H9 (cell line): ENCODE data around the gene TMPRSS5. TPM values are rescaled to one million over a fixed set of nuclear protein-coding genes. Genes with fewer than 3 reads are reported as not detected.

Experiments used
- DNase-seq: peaks from one replicate; pipeline ENCODE4 v3.0.0-alpha.2; 2017
- H2AFZ ChIP-seq: one replicate; pipeline ENCODE4 v1.6.1; 2013; ENCODE audit warnings: mild to moderate bottlenecking, low read length, control low read depth, moderate library complexity
- H2AK5ac ChIP-seq: 2 replicates; pipeline ENCODE4 v1.6.1; 2013; ENCODE audit warnings: low read length, control low read depth, mixed read lengths; ENCODE audit not compliant: insufficient read length
- H2BK120ac ChIP-seq: one replicate; pipeline ENCODE4 v1.6.1; 2013; ENCODE audit warnings: low read depth, mild to moderate bottlenecking, low read length, control low read depth, inconsistent platforms; ENCODE audit not compliant: poor library complexity, severe bottlenecking
- H2BK12ac ChIP-seq: 2 replicates; pipeline ENCODE4 v1.6.1; 2013; ENCODE audit warnings: low read length, control low read depth, mixed read lengths, low read depth; ENCODE audit not compliant: insufficient read length
- H2BK15ac ChIP-seq: 2 replicates; pipeline ENCODE4 v1.6.1; 2013; ENCODE audit warnings: low read depth, low read length, control low read depth
- H2BK20ac ChIP-seq: one replicate; pipeline ENCODE4 v1.6.1; 2013; ENCODE audit warnings: low read depth, mild to moderate bottlenecking, low read length, control low read depth, inconsistent platforms; ENCODE audit not compliant: poor library complexity, severe bottlenecking
- H2BK5ac ChIP-seq: 2 replicates; pipeline ENCODE4 v1.6.1; 2013; ENCODE audit warnings: low read length, control low read depth, mixed read lengths; ENCODE audit not compliant: insufficient read length
- H3K14ac ChIP-seq: 2 replicates; pipeline ENCODE4 v1.6.1; 2013; ENCODE audit warnings: low read length, control low read depth; ENCODE audit not compliant: insufficient read depth
- H3K18ac ChIP-seq: 2 replicates; pipeline ENCODE4 v1.6.1; 2013; ENCODE audit warnings: low read depth, mild to moderate bottlenecking, mixed read lengths, low read length, control low read depth; ENCODE audit not compliant: insufficient read length
- H3K23ac ChIP-seq: 2 replicates; pipeline ENCODE4 v1.6.1; 2013; ENCODE audit warnings: low read length, control low read depth, mixed read lengths, low read depth; ENCODE audit not compliant: insufficient read length
- H3K23me2 ChIP-seq: 2 replicates; pipeline ENCODE4 v1.6.1; 2013; ENCODE audit warnings: low read depth, mild to moderate bottlenecking, mixed read lengths, low read length, control low read depth; ENCODE audit not compliant: insufficient read length, poor library complexity, severe bottlenecking
- H3K27ac ChIP-seq: 2 replicates; pipeline ENCODE4 v1.5.1; 2013; ENCODE audit warnings: low read length, control low read depth, mixed read lengths, low read depth; ENCODE audit not compliant: insufficient read length
- H3K27me3 ChIP-seq: 2 replicates; pipeline ENCODE4 v1.6.1; 2013; ENCODE audit warnings: low read length, control low read depth, inconsistent platforms; ENCODE audit not compliant: insufficient read depth
- H3K4ac ChIP-seq: 2 replicates; pipeline ENCODE4 v1.6.1; 2013; ENCODE audit warnings: low read depth, mild to moderate bottlenecking, control low read depth, inconsistent platforms, low read length, moderate library complexity
- H3K4me1 ChIP-seq: 2 replicates; pipeline ENCODE4 v1.6.1; 2013; ENCODE audit warnings: low read length, control low read depth, inconsistent platforms; ENCODE audit not compliant: insufficient read depth
- H3K4me2 ChIP-seq: 2 replicates; pipeline ENCODE4 v1.6.1; 2013; ENCODE audit warnings: low read length, control low read depth, mixed read lengths; ENCODE audit not compliant: insufficient read length, insufficient read depth
- H3K56ac ChIP-seq: 2 replicates; pipeline ENCODE4 v1.6.1; 2013; ENCODE audit warnings: low read depth, mild to moderate bottlenecking, mixed read lengths, low read length, control low read depth; ENCODE audit not compliant: insufficient read length
- H3K79me1 ChIP-seq: 2 replicates; pipeline ENCODE4 v1.6.1; 2013; ENCODE audit warnings: low read depth, mild to moderate bottlenecking, moderate library complexity, low read length, control low read depth, inconsistent platforms; ENCODE audit not compliant: insufficient read depth, poor library complexity, severe bottlenecking
- H3K79me2 ChIP-seq: 2 replicates; pipeline ENCODE4 v1.6.1; 2013; ENCODE audit warnings: low read length, control low read depth, inconsistent platforms; ENCODE audit not compliant: insufficient read depth
- H3K9ac ChIP-seq: 2 replicates; pipeline ENCODE4 v1.6.1; 2013; ENCODE audit warnings: low read length, control low read depth, mixed read lengths; ENCODE audit not compliant: insufficient read length; ENCODE audit errors: extremely low read depth
- H3K9me3 ChIP-seq: one replicate; pipeline ENCODE4 v1.6.1; 2013; ENCODE audit warnings: low read depth, low read length, inconsistent platforms; ENCODE audit not compliant: control insufficient read depth
- H3T11ph ChIP-seq: one replicate; pipeline ENCODE4 v1.6.1; 2013; ENCODE audit warnings: mild to moderate bottlenecking, low read length, control low read depth, inconsistent platforms
- H4K20me1 ChIP-seq: one replicate; pipeline ENCODE4 v1.6.1; 2013; ENCODE audit not compliant: control insufficient read depth, insufficient read length, insufficient read depth
- H4K5ac ChIP-seq: 2 replicates; pipeline ENCODE4 v1.6.1; 2013; ENCODE audit warnings: low read depth, mild to moderate bottlenecking, mixed read lengths, low read length, control low read depth; ENCODE audit not compliant: insufficient read length
- H4K8ac ChIP-seq: replicated peaks from 2 replicates; pipeline ENCODE4 v1.6.1; 2013; ENCODE audit warnings: low read length, control low read depth, mixed read lengths, low read depth; ENCODE audit not compliant: insufficient read length
- H4K91ac ChIP-seq: 2 replicates; pipeline ENCODE4 v1.6.1; 2013; ENCODE audit warnings: low read depth, mild to moderate bottlenecking, moderate library complexity, mixed read lengths, low read length, control low read depth; ENCODE audit not compliant: insufficient read length
- H3K27ac Mint-ChIP-seq, 3 experiments: 2 replicates in 2 of 3; 3 replicates in 1 of 3; pipeline ENCODE4 v1.8.0; 2020 to 2021; ENCODE audit warnings: mixed read lengths in 3 of 3, mild to moderate bottlenecking in 1 of 3, moderate library complexity in 1 of 3
- H3K27me3 Mint-ChIP-seq: 2 replicates; pipeline ENCODE4 v1.8.0; 2021; ENCODE audit warnings: low read depth, mild to moderate bottlenecking, moderate library complexity, mixed read lengths
- H3K36me3 Mint-ChIP-seq, 3 experiments: 2 replicates in 2 of 3; 3 replicates in 1 of 3; pipeline ENCODE4 v1.8.0; 2020 to 2021; ENCODE audit warnings: low read depth in 3 of 3, mixed read lengths in 3 of 3; ENCODE audit not compliant: insufficient read depth in 1 of 3
- H3K4me1 Mint-ChIP-seq, 2 experiments: 2 replicates each; pipeline ENCODE4 v1.8.0; 2020; ENCODE audit warnings: mixed read lengths in 2 of 2
- H3K4me3 Mint-ChIP-seq, 2 experiments: 2 replicates in 1 of 2; 3 replicates in 1 of 2; pipeline ENCODE4 v1.8.0; 2020 to 2021; ENCODE audit warnings: mild to moderate bottlenecking in 2 of 2, mixed read lengths in 2 of 2, moderate library complexity in 1 of 2
- H3K9me3 Mint-ChIP-seq, 2 experiments: 2 replicates in 1 of 2; 3 replicates in 1 of 2; pipeline ENCODE4 v1.8.0; 2020; ENCODE audit warnings: mild to moderate bottlenecking in 2 of 2, mixed read lengths in 2 of 2, moderate library complexity in 1 of 2
- CTCF ChIP-seq: fragments of 200-600 bp; sonication (generic); conservative IDR thresholded peaks from 3 replicates; pipeline ENCODE4 v1.8.0; 2021; ENCODE audit warnings: antibody characterized with exemption, mild to moderate bottlenecking
- WGBS: extraction: QIAGEN DNeasy Blood & Tissue Kit; methylation state at CpG from one replicate; pipeline ENCODE4 v1.1.7; 2013; ENCODE audit warnings: missing lambda C conversion rate, low lambda C conversion rate, mixed read lengths; ENCODE audit not compliant: insufficient read length; ENCODE audit errors: extremely low coverage; 5-methylcytosine and 5-hydroxymethylcytosine counted together
- total RNA-seq: library from RNA; stranded (reverse); gene quantifications from 2 replicates; pipeline ENCODE4 v1.2.1, GENCODE V29; 2021

TMPRSS5 gene
- total RNA-seq, 1 experiment from 2014 or later: 0.37 TPM

- Histone ChIP-seq H3K27me3 (no peaks in the 10 kb centered on the region), H3T11ph (no peak overlapping the region), H4K8ac (no peak overlapping the region), H2BK12ac (no peak overlapping the region), H3K14ac (no peak overlapping the region), H3K23me2 (no peaks in the 10 kb centered on the region), H4K20me1 (no peaks in the 10 kb centered on the region), H3K79me1 (no peaks in the 10 kb centered on the region), H2BK20ac (no peak overlapping the region), H3K27ac (no peak overlapping the region), H4K5ac (no peak overlapping the region), H3K4me1 (no peaks in the 10 kb centered on the region), H3K79me2 (no peaks in the 10 kb centered on the region), H2AK5ac (no peak overlapping the region), H2BK120ac (no peak overlapping the region), H3K4me2 (no peak overlapping the region), H3K23ac (no peak overlapping the region), H3K18ac (no peak overlapping the region), H3K9ac (no peak overlapping the region), H2AFZ (no peak overlapping the region), H3K4ac (no peak overlapping the region), H3K9me3 (no peaks in the 10 kb centered on the region), H2BK5ac (no peak overlapping the region), H2BK15ac (no peak overlapping the region), H4K91ac (no peak overlapping the region), H3K56ac (no peak overlapping the region)
- Mint-ChIP-seq H3K36me3 (peaks cover 2 to 11% (median 4%) of the 10 kb centered on the region in 3 experiments; a peak in 4 of 7 replicates), H3K4me3 (no peak overlapping the region), H3K27me3 (no peaks in the 10 kb centered on the region), H3K9me3 (peaks cover 3 to 5% of the 10 kb centered on the region in 2 experiments; a peak in 2 of 5 replicates), H3K4me1 (peaks cover 0 to 3% of the 10 kb centered on the region in 2 experiments; a peak in 1 of 4 replicates), H3K27ac (no peak overlapping the region; a peak in 1 of 7 replicates)
- no peak for DNase-seq
- TF ChIP-seq CTCF: no peak
- WGBS: no CpG with 5 or more reads among the region's 2 CpGs
Measured at GRCh38 chr11:113715882-113716625, 9.9 kb upstream of the TMPRSS5 start.
